Loucy (cell line): ENCODE results near the gene ZNF845.
"Not testable (repeated sequence)": the region's sequence is repeated elsewhere in the genome, so short reads cannot be mapped to it uniquely, and the experiment has no call there.

Experiments used
- H2AFZ ChIP-seq: fragments of 200-600 bp; sonication (generic); 2 replicates; pipeline ENCODE4 v1.6.0; 2016; ENCODE audit warnings: antibody characterized with exemption, mild to moderate bottlenecking, low read length, moderate library complexity
- H3F3A ChIP-seq: fragments of 200-600 bp; 2 replicates; pipeline ENCODE4 v1.6.0; 2016; ENCODE audit warnings: antibody characterized with exemption, low read depth, mild to moderate bottlenecking
- H3K27me3 ChIP-seq: fragments of 200-600 bp; sonication (generic); 2 replicates; pipeline ENCODE4 v1.6.1; 2014; ENCODE audit warnings: low read length, mild to moderate bottlenecking; ENCODE audit not compliant: insufficient read depth, poor library complexity, severe bottlenecking
- H3K36me3 ChIP-seq: fragments of 200-600 bp; sonication (generic); 2 replicates; pipeline ENCODE4 v1.6.1; 2016; ENCODE audit warnings: low read length; ENCODE audit not compliant: insufficient read depth
- H3K4me1 ChIP-seq: fragments of 200-600 bp; sonication (generic); 2 replicates; pipeline ENCODE4 v1.5.1; 2014; ENCODE audit warnings: low read length, mild to moderate bottlenecking; ENCODE audit not compliant: insufficient read depth, poor library complexity, severe bottlenecking
- H3K4me2 ChIP-seq: fragments of 200-600 bp; sonication (generic); 2 replicates; pipeline ENCODE4 v1.6.0; 2014; ENCODE audit warnings: antibody characterized with exemption, low read length, low read depth, mild to moderate bottlenecking; ENCODE audit not compliant: poor library complexity, severe bottlenecking
- H3K4me3 ChIP-seq: fragments of 200-600 bp; sonication (generic); 2 replicates; pipeline ENCODE4 v1.5.1; 2014; ENCODE audit warnings: low read length, mild to moderate bottlenecking, mixed read lengths; ENCODE audit not compliant: poor library complexity, severe bottlenecking
- H3K79me2 ChIP-seq: fragments of 200-600 bp; sonication (generic); 2 replicates; pipeline ENCODE4 v1.6.1; 2014; ENCODE audit warnings: low read length; ENCODE audit not compliant: insufficient read depth
- H3K9ac ChIP-seq: fragments of 200-600 bp; sonication (generic); 2 replicates; pipeline ENCODE4 v1.6.0; 2014; ENCODE audit warnings: mild to moderate bottlenecking, low read depth, low read length, moderate library complexity; ENCODE audit not compliant: poor library complexity, severe bottlenecking
- H3K9me2 ChIP-seq: fragments of 200-600 bp; sonication (generic); replicated peaks from 2 replicates; pipeline ENCODE4 v1.6.1; 2016; ENCODE audit warnings: low read depth, low read length, mixed read lengths
- H3K9me3 ChIP-seq: fragments of 200-600 bp; sonication (generic); 2 replicates; pipeline ENCODE4 v1.6.1; 2014; ENCODE audit warnings: mild to moderate bottlenecking, antibody characterized with exemption, low read length, low read depth; ENCODE audit not compliant: insufficient read depth
- H4K20me1 ChIP-seq: fragments of 200-600 bp; sonication (generic); 2 replicates; pipeline ENCODE4 v1.6.0; 2014; ENCODE audit warnings: antibody characterized with exemption, low read length, mild to moderate bottlenecking; ENCODE audit not compliant: insufficient read depth, poor library complexity, severe bottlenecking
- EZH2phosphoT487 ChIP-seq: fragments of 200-600 bp; IDR thresholded peaks from 2 replicates; pipeline ENCODE4 v1.6.1; 2018; ENCODE audit warnings: antibody characterized with exemption, mild to moderate bottlenecking, moderate library complexity, borderline replicate concordance
- TF ChIP-seq, protein P1 (sequence below): fragments of 200-600 bp; sonication (generic); conservative IDR thresholded peaks from 2 replicates; pipeline ENCODE4 v1.5.1; 2014; ENCODE audit warnings: mild to moderate bottlenecking, antibody characterized with exemption, low read length

The ZNF845 gene

DNA sequence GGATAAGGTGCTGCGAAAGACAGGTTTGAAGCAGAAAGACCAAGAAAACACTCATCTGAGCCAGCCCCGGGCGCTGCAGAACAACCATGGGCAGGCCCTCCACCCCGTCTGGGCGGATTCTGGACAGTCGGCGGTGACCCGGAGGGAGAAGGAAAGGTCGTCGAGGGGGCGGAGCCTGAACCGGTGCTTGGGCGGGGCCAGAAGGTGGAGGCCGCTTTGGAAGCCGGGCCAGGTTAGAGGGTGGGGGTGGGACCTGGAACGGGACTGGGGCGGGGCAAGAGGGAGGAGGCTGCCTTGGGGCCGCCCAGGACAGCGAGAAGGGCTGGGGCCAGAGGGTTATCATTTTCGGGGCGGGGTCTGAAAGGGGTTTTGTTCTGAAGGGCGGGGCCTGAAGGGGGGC, 56.4 kb downstream of the ZNF845 start:
- no peak for TF ChIP-seq EZH2phosphoT487
- TF ChIP-seq, protein P1, sequence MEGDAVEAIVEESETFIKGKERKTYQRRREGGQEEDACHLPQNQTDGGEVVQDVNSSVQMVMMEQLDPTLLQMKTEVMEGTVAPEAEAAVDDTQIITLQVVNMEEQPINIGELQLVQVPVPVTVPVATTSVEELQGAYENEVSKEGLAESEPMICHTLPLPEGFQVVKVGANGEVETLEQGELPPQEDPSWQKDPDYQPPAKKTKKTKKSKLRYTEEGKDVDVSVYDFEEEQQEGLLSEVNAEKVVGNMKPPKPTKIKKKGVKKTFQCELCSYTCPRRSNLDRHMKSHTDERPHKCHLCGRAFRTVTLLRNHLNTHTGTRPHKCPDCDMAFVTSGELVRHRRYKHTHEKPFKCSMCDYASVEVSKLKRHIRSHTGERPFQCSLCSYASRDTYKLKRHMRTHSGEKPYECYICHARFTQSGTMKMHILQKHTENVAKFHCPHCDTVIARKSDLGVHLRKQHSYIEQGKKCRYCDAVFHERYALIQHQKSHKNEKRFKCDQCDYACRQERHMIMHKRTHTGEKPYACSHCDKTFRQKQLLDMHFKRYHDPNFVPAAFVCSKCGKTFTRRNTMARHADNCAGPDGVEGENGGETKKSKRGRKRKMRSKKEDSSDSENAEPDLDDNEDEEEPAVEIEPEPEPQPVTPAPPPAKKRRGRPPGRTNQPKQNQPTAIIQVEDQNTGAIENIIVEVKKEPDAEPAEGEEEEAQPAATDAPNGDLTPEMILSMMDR, result no peak
- H3F3A ChIP-seq, result no peaks in the 10 kb centered on the region
- H2AFZ ChIP-seq, result no peak overlapping the region
- H4K20me1 ChIP-seq, result no peaks in the 10 kb centered on the region
- no peaks in the 10 kb centered on the region for H3K9me2 ChIP-seq
- no peaks in the 10 kb centered on the region for H3K27me3 ChIP-seq
- no peak overlapping the region for H3K9ac ChIP-seq
- no peaks in the 10 kb centered on the region for H3K79me2 ChIP-seq
- H3K4me2 ChIP-seq, result no peak overlapping the region
- H3K9me3 ChIP-seq, result no peaks in the 10 kb centered on the region
- no peaks in the 10 kb centered on the region for H3K4me1 ChIP-seq
- H3K4me3 ChIP-seq, result no peak overlapping the region
- H3K36me3 ChIP-seq, result no peaks in the 10 kb centered on the region

DNA sequence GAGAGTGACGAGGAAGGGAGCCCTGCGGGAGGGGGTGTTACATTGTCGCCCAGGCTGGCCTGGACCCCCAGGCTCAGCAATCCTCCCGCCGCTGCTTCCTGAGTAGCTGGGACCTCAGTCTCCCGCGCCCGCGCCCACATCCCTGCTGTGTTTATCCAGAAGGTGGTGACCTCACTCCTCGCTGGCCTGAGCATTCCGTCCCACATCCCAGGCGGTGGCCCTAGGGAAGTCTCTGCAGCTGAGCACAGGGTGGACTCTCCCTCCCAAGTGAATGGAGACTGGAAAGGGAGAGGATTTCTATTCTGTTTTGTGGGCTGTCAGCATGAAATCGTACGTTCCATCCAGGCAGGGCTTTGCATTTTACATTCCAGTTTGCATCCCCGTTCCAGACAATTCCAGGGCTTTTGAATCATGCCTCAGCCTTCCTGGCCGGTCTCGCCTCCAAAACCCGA, 61.0 kb downstream of the ZNF845 start:
- H3K9ac ChIP-seq, result peak overlapping the region; percentile 91
- H3K79me2 ChIP-seq, result peaks cover 19% of the 10 kb centered on the region
- H3K9me2 ChIP-seq, result no peaks in the 10 kb centered on the region
- no peaks in the 10 kb centered on the region for H3K9me3 ChIP-seq
- no peaks in the 10 kb centered on the region for H3K36me3 ChIP-seq
- H3K4me2 ChIP-seq, result peak overlapping the region; percentile 62
- H3K4me1 ChIP-seq, result peaks cover 6% of the 10 kb centered on the region
- no peaks in the 10 kb centered on the region for H3K27me3 ChIP-seq
- H3F3A ChIP-seq, result no peaks in the 10 kb centered on the region
- TF ChIP-seq EZH2phosphoT487, result no peak
- TF ChIP-seq, protein P1, result no peak
- H4K20me1 ChIP-seq, result peaks cover 15% of the 10 kb centered on the region
- H2AFZ ChIP-seq, result peak overlapping the region; percentile 76
- peak overlapping the region; percentile 88 for H3K4me3 ChIP-seq

DNA sequence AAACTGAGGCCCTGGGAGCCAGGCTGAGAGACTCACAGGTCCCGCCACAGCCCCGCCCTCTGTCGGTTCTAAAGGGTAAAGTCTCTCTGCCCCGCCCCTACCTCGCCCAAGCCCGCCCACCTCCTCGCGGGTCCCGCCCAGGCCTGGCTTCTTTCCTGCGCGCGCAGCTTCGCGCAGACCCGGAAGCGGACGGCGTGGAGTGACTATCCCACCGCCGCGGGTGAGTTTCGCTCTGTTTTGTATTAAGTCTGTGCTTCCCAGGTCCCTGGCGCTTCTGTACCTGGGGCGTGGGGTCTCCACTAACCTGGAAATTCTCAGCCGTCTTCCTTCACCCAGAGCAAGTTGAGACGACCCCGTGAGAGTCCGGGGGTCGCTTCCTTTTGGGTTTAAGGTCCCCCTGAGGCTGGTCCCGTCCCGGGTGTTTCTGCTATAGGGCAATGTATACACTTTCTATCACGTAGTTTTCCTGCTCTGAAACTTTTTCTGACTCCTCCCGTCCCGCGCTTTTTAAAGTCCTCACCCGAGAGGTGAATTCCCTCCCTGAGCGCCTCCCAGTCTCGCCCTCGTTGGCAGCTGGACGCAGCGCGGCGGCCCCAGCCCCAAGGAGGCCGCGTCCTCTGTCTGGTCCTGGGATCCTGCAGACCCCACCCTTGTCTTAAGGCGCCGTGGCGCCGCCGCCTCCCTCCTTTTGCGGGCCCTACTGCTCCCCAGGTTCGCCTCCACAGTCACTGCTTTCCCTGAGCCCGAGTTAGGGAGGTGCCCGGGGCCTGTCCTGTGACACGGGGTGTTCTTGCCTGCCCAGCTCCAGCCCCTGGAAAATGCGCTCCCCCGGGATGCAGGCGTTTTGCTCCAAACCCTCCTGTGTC, 61.7 kb downstream of the ZNF845 start, which contains the start of gene ZNF765:
Gene ZNF765, plus strand, starts transcription at position 176 of the 866 bp plus-strand sequence. CDS start 2,867 bp downstream, outside the sequence.
- H3K79me2 ChIP-seq, result peaks cover 25% of the 10 kb centered on the region
- TF ChIP-seq EZH2phosphoT487, result no peak
- TF ChIP-seq, protein P1, result peak; percentile 41
- H2AFZ ChIP-seq, result peak within 1 kb of the TSS; percentile 95

DNA sequence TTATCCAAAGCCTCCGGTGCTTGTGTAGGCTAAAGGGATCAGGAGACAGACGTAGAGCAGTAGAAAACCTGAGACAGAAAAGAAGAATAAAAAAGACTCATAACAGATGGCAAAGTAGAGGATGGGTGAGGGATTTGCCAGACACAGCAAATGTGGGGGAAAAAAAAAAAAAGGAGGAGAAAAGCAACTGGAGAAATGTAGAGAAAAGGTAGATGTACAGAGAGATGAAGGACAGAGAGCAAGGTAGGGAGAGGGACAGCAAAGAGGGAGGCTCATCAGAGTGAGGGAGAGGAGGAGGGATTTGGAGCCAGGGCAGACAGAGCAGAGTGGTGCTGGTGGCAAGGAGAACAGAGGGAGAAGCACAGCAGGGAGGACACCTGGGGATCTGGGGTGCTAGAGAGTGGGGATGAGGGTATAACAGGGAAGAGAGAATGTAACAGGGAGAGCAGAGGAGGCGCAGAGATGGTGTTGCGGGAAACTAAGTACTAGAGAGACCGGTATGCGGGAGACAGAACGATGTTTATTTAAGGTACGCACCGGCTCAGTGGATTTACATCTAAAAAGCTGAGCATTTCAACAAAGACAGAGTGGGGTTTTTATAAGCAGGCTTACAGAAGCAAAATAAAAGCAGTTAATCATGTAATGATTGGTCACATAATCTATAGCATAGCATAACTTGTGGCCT, 62.4 kb downstream of the ZNF845 start:
- Histone ChIP-seq H3K9ac (peak overlapping the region; percentile 91), H3K4me1 (peaks cover 12% of the 10 kb centered on the region)
- H2AFZ ChIP-seq, result not testable (repeated sequence)

More for the DNA sequence above, 61.7 kb downstream of the ZNF845 start, which contains the start of gene ZNF765:
- H3F3A ChIP-seq, result no peaks in the 10 kb centered on the region
- H4K20me1 ChIP-seq, result peaks cover 15% of the 10 kb centered on the region
- H3K36me3 ChIP-seq, result peaks cover 4% of the 10 kb centered on the region; the same call in 1 of the 2 replicates
- H3K9ac ChIP-seq, result peak within 1 kb of the TSS; percentile 91
- H3K9me3 ChIP-seq, result no peaks in the 10 kb centered on the region
- H3K27me3 ChIP-seq, result no peaks in the 10 kb centered on the region
- no peaks in the 10 kb centered on the region for H3K9me2 ChIP-seq
- peak within 1 kb of the TSS; percentile 95 for H3K4me2 ChIP-seq
- peaks cover 10% of the 10 kb centered on the region for H3K4me1 ChIP-seq
- H3K4me3 ChIP-seq, result peak within 1 kb of the TSS; percentile 88

More for the DNA sequence above, 62.4 kb downstream of the ZNF845 start:
- H3K79me2 ChIP-seq, result peaks cover 26% of the 10 kb centered on the region
- peak overlapping the region; percentile 88 for H3K4me3 ChIP-seq
- not testable (repeated sequence) for H3K27me3 ChIP-seq, H3F3A ChIP-seq, H3K36me3 ChIP-seq, H3K9me2 ChIP-seq, H3K9me3 ChIP-seq
- peaks cover 15% of the 10 kb centered on the region for H4K20me1 ChIP-seq
- peak overlapping the region; percentile 95 for H3K4me2 ChIP-seq
